Measurements from ENCODE around the gene ATG7.

Gene ATG7

GRCh38 chr3:11479221-11479620 lies 207.0 kb downstream of the ATG7 start:
- no peaks in the 10 kb centered on the region for H3K27me3 ChIP-seq (ENCODE audit: control insufficient read depth, low read length)
- no peaks in the 10 kb centered on the region for H3K4me1 ChIP-seq (ENCODE audit: control insufficient read depth, low read length)
- H3K27ac ChIP-seq (ENCODE audit: low read depth, low read length): no peak overlapping the region
- H3K4me2 ChIP-seq (ENCODE audit: low read length): no peak overlapping the region
- H3K79me2 ChIP-seq (ENCODE audit: control insufficient read depth, low read length): no peaks in the 10 kb centered on the region
- H3K9me3 ChIP-seq (ENCODE audit: control insufficient read depth, insufficient read depth, low read length): no peaks in the 10 kb centered on the region
- no peak overlapping the region for H3K4me3 ChIP-seq (ENCODE audit: low read length)
- no peaks in the 10 kb centered on the region for H4K20me1 ChIP-seq (ENCODE audit: control insufficient read depth, insufficient read depth, low read depth, low read length)
- H3K9me2 ChIP-seq (replicated peaks; ENCODE audit: control insufficient read depth, low read length): no peaks in the 10 kb centered on the region
- no peaks in the 10 kb centered on the region for H3F3A ChIP-seq (ENCODE audit: control insufficient read depth, insufficient read depth)
- no peaks in the 10 kb centered on the region for H3K36me3 ChIP-seq (ENCODE audit: control insufficient read depth, low read length)
- TF ChIP-seq EZH2phosphoT487 (IDR thresholded peaks at IDR 0.05; ENCODE audit: borderline replicate concordance, low read length): no peak
- TF ChIP-seq, protein P1, sequence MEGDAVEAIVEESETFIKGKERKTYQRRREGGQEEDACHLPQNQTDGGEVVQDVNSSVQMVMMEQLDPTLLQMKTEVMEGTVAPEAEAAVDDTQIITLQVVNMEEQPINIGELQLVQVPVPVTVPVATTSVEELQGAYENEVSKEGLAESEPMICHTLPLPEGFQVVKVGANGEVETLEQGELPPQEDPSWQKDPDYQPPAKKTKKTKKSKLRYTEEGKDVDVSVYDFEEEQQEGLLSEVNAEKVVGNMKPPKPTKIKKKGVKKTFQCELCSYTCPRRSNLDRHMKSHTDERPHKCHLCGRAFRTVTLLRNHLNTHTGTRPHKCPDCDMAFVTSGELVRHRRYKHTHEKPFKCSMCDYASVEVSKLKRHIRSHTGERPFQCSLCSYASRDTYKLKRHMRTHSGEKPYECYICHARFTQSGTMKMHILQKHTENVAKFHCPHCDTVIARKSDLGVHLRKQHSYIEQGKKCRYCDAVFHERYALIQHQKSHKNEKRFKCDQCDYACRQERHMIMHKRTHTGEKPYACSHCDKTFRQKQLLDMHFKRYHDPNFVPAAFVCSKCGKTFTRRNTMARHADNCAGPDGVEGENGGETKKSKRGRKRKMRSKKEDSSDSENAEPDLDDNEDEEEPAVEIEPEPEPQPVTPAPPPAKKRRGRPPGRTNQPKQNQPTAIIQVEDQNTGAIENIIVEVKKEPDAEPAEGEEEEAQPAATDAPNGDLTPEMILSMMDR (IDR thresholded peaks at IDR 0.05; ENCODE audit: low read depth, low read length, poor library complexity, severe bottlenecking): no peak

GRCh38 chr3:11480663-11481298 lies 208.6 kb downstream of the ATG7 start:
- Histone ChIP-seq H3K27ac (ENCODE audit: low read depth, low read length) (no peak overlapping the region), H4K20me1 (ENCODE audit: control insufficient read depth, insufficient read depth, low read depth, low read length) (no peaks in the 10 kb centered on the region), H3K27me3 (ENCODE audit: control insufficient read depth, low read length) (no peaks in the 10 kb centered on the region), H3K4me1 (ENCODE audit: control insufficient read depth, low read length) (no peaks in the 10 kb centered on the region), H3F3A (ENCODE audit: control insufficient read depth, insufficient read depth) (no peaks in the 10 kb centered on the region), H3K9me3 (ENCODE audit: control insufficient read depth, insufficient read depth, low read length) (no peaks in the 10 kb centered on the region), H3K36me3 (ENCODE audit: control insufficient read depth, low read length) (no peaks in the 10 kb centered on the region), H3K9me2 (replicated peaks; ENCODE audit: control insufficient read depth, low read length) (no peaks in the 10 kb centered on the region), H3K4me3 (ENCODE audit: low read length) (no peak overlapping the region), H3K79me2 (ENCODE audit: control insufficient read depth, low read length) (no peaks in the 10 kb centered on the region), H3K4me2 (ENCODE audit: low read length) (no peak overlapping the region)
- TF ChIP-seq, protein P1 (IDR thresholded peaks at IDR 0.05; ENCODE audit: low read depth, low read length, poor library complexity, severe bottlenecking): no peak

DNA sequence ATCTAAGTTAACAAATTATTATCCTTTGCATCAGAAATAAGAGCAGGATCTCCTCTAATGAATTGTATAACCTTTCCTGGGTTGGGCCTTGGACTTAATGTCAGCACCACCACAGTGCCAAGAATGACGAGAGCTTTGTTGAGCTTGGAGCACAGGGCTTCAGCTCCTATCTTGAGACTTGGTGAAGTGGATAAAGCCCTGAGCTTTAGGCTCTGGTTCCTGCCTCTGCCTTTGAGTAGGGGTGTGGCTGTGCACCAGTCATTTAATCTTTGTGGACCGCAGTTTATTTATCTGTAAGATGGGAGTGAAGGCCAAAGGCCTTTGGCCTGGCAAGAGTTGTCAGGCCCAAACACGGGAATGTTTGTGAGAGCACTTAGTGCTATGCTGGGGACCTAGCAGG lies 209.4 kb downstream of the ATG7 start:
- no peak for TF ChIP-seq EZH2phosphoT487 (IDR thresholded peaks at IDR 0.05; ENCODE audit: borderline replicate concordance, low read length)
- TF ChIP-seq, protein P1 (IDR thresholded peaks at IDR 0.05; ENCODE audit: low read depth, low read length, poor library complexity, severe bottlenecking): no peak
- no peaks in the 10 kb centered on the region for H3K79me2 ChIP-seq (ENCODE audit: control insufficient read depth, low read length)
- H3K9me2 ChIP-seq (replicated peaks; ENCODE audit: control insufficient read depth, low read length): no peaks in the 10 kb centered on the region
- no peaks in the 10 kb centered on the region for H3K4me1 ChIP-seq (ENCODE audit: control insufficient read depth, low read length)
- H3K27ac ChIP-seq (ENCODE audit: low read depth, low read length): no peak overlapping the region
- no peaks in the 10 kb centered on the region for H3F3A ChIP-seq (ENCODE audit: control insufficient read depth, insufficient read depth)
- no peaks in the 10 kb centered on the region for H3K27me3 ChIP-seq (ENCODE audit: control insufficient read depth, low read length)
- H4K20me1 ChIP-seq (ENCODE audit: control insufficient read depth, insufficient read depth, low read depth, low read length): no peaks in the 10 kb centered on the region
- no peaks in the 10 kb centered on the region for H3K9me3 ChIP-seq (ENCODE audit: control insufficient read depth, insufficient read depth, low read length)
- H3K36me3 ChIP-seq (ENCODE audit: control insufficient read depth, low read length): no peaks in the 10 kb centered on the region
- H3K4me2 ChIP-seq (ENCODE audit: low read length): no peak overlapping the region
- no peak overlapping the region for H3K4me3 ChIP-seq (ENCODE audit: low read length)

All from DOHH2 (cell line).